ENCODE measurements around the gene PCBP3.

Gene PCBP3

DNA sequence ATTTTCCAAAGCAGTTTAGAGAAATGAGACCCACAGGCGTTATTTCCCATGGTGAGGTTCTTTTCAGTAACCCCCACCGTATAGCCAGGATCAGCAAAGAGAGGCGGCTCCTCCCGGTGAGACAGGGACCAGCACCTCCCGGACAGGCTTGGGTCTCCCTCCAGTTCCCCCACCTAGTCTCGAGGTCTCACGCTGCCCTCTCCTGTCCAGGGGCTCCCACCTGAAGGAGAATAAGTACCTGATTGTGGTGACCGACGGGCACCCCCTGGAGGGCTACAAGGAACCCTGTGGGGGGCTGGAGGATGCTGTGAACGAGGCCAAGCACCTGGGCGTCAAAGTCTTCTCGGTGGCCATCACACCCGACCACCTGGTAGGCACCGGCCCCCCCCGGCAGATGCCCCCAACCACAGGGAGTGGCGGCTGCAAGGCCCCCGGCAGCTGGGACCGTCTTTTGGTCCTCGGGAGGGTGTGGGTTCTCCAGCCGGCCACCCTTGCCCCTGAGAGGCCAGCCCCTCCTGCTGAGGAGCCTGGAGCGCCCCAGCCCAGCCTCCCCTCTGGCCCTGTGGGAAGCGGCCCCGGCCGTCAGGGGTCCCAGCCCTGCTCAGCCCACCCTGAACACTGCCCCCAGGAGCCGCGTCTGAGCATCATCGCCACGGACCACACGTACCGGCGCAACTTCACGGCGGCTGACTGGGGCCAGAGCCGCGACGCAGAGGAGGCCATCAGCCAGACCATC lies 343.0 kb downstream of the PCBP3 start:
- no peaks in the 10 kb centered on the region for H4K20me1 ChIP-seq (ENCODE audit: insufficient read depth)
- TF ChIP-seq, protein P1, sequence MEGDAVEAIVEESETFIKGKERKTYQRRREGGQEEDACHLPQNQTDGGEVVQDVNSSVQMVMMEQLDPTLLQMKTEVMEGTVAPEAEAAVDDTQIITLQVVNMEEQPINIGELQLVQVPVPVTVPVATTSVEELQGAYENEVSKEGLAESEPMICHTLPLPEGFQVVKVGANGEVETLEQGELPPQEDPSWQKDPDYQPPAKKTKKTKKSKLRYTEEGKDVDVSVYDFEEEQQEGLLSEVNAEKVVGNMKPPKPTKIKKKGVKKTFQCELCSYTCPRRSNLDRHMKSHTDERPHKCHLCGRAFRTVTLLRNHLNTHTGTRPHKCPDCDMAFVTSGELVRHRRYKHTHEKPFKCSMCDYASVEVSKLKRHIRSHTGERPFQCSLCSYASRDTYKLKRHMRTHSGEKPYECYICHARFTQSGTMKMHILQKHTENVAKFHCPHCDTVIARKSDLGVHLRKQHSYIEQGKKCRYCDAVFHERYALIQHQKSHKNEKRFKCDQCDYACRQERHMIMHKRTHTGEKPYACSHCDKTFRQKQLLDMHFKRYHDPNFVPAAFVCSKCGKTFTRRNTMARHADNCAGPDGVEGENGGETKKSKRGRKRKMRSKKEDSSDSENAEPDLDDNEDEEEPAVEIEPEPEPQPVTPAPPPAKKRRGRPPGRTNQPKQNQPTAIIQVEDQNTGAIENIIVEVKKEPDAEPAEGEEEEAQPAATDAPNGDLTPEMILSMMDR (conservative IDR thresholded peaks at IDR 0.05; ENCODE audit: low read depth, low read length) = no peak
- H3K36me3 ChIP-seq (ENCODE audit: insufficient read depth) = no peaks in the 10 kb centered on the region
- peaks cover 28% of the 10 kb centered on the region for H3K27me3 ChIP-seq (ENCODE audit: insufficient read depth, low read depth)
- no peak overlapping the region for H3K9ac ChIP-seq
- no peak overlapping the region for H3K27ac ChIP-seq
- no peak overlapping the region for H3K4me3 ChIP-seq (IDR thresholded peaks at IDR 0.05; ENCODE audit: insufficient read depth, low read depth, low read length)
- H3K79me2 ChIP-seq (ENCODE audit: insufficient read depth, low read depth) = no peaks in the 10 kb centered on the region
- no peaks in the 10 kb centered on the region for H3K4me1 ChIP-seq (ENCODE audit: low read depth, poor library complexity, severe bottlenecking)
- H3K4me2 ChIP-seq = no peak overlapping the region
- no peak overlapping the region for H2AFZ ChIP-seq (ENCODE audit: low read depth)

DNA sequence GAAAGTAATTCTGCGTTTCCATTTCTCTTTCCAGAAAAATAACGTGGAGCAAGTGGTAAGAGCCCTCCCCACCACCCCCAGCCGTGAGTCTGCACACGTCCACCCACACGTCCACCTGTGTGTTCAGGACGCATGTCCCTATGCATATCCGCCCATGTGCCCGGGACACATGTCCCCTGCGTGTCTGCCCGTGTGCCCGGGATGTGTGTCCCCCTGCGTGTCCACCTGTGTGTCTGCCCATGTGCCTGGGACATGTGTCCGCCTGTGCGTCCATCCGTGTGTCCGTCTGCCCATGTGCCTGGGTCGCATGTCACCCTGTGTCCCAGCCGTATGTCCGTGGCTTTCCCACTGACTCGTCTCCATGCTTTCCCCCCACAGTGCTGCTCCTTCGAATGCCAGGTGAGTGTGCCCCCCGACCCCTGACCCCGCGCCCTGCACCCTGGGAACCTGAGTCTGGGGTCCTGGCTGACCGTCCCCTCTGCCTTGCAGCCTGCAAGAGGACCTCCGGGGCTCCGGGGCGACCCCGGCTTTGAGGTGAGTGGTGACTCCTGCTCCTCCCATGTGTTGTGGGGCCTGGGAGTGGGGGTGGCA lies 343.7 kb downstream of the PCBP3 start:
- H3K79me2 ChIP-seq (ENCODE audit: insufficient read depth, low read depth) = no peaks in the 10 kb centered on the region
- H3K4me3 ChIP-seq (IDR thresholded peaks at IDR 0.05; ENCODE audit: insufficient read depth, low read depth, low read length) = no peak overlapping the region
- no peak overlapping the region for H3K4me2 ChIP-seq
- no peaks in the 10 kb centered on the region for H4K20me1 ChIP-seq (ENCODE audit: insufficient read depth)
- H3K36me3 ChIP-seq (ENCODE audit: insufficient read depth) = no peaks in the 10 kb centered on the region
- no peak overlapping the region for H2AFZ ChIP-seq (ENCODE audit: low read depth)
- TF ChIP-seq, protein P1 (conservative IDR thresholded peaks at IDR 0.05; ENCODE audit: low read depth, low read length) = no peak
- peaks cover 35% of the 10 kb centered on the region for H3K27me3 ChIP-seq (ENCODE audit: insufficient read depth, low read depth)
- H3K27ac ChIP-seq = no peak overlapping the region
- H3K9ac ChIP-seq = no peak overlapping the region
- H3K4me1 ChIP-seq (ENCODE audit: low read depth, poor library complexity, severe bottlenecking) = no peaks in the 10 kb centered on the region

DNA sequence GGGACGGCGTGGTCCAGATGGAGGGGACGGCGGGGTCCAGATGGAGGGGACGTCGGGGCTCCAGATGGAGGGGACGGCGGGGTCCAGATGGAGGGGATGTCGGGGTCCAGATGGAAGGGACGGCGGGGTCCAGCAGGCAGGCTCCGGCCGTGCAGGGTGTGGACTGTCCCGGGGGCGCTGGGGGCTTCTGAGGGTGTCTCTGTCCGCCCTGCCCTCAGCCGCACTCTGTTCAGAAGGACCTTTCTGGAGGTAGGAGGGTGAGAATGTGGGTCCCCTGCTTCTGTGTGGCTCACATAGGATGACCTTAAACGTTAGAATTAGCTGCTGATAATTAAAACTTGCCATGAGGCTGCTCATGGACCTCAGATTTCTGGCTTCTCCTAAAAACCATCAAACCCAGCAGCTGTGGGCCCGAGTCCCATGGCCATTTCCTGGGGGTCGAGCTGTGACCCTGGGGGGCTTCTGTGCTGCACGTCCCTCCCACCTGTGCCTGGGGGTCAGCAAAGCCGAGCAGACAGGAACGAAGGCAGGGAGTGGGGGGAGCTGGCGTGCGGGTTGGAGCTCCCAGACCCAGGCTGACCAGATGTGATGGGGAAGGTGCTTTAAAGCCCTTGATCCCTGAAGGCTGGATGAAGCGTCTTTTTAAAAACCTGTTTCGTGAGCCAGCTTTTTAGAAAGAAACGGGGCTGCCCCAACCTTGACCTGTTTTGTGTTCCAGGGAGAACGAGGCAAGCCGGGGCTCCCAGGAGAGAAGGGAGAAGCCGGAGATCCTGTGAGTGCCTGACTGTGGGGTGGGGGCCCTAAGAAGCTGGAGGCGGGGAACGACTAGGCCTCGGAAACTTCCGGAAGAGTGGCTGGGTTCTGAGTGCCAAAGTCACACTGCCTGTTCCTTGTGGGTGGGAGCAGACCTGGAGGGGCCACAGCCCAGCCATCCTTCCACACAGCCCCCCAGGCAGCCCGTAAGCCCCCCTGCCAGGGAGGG lies 345.1 kb downstream of the PCBP3 start:
- H3K27ac ChIP-seq = no peak overlapping the region
- no peak overlapping the region for H2AFZ ChIP-seq (ENCODE audit: low read depth)
- no peaks in the 10 kb centered on the region for H4K20me1 ChIP-seq (ENCODE audit: insufficient read depth)
- no peaks in the 10 kb centered on the region for H3K4me1 ChIP-seq (ENCODE audit: low read depth, poor library complexity, severe bottlenecking)
- H3K9ac ChIP-seq = no peak overlapping the region
- peaks cover 43% of the 10 kb centered on the region for H3K27me3 ChIP-seq (ENCODE audit: insufficient read depth, low read depth)
- TF ChIP-seq, protein P1 (conservative IDR thresholded peaks at IDR 0.05; ENCODE audit: low read depth, low read length) = no peak
- no peak overlapping the region for H3K4me3 ChIP-seq (IDR thresholded peaks at IDR 0.05; ENCODE audit: insufficient read depth, low read depth, low read length)
- H3K79me2 ChIP-seq (ENCODE audit: insufficient read depth, low read depth) = no peaks in the 10 kb centered on the region
- no peaks in the 10 kb centered on the region for H3K36me3 ChIP-seq (ENCODE audit: insufficient read depth)
- H3K4me2 ChIP-seq = no peak overlapping the region

DNA sequence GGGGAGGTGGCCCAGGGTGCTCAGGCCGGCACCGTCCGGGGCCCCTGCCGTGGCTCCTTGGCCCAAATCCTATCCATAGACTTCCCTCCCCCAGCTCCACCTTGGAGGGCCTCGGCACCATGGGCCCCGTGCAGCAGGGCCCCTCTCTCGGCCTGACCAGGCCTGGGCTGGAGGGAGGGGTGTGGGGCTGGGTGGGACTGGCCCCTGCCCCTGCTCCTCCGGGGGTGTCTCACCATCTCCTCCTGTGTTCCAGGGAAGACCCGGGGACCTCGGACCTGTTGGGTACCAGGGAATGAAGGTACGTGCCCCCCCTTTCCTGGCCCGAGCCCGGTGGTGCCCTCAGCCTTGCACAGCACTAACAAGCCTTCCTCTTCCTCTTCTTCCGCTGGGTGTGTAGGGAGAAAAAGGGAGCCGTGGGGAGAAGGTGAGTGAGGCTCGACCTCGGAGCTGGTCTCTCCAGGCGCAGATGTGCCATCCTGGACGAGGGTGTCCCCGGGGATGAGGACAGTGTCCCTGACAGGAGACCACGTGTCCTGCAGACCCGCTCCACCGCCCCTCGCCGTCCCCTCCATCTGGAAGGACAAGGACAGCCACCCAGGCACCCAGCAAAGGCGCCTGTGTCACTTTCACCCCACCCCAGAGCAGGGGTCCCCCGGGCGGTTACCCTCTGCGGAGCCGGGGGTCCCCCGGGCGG lies 346.0 kb downstream of the PCBP3 start:
- H3K9ac ChIP-seq = no peak overlapping the region
- TF ChIP-seq, protein P1 (conservative IDR thresholded peaks at IDR 0.05; ENCODE audit: low read depth, low read length) = no peak
- no peaks in the 10 kb centered on the region for H3K4me1 ChIP-seq (ENCODE audit: low read depth, poor library complexity, severe bottlenecking)
- no peaks in the 10 kb centered on the region for H4K20me1 ChIP-seq (ENCODE audit: insufficient read depth)
- H3K36me3 ChIP-seq (ENCODE audit: insufficient read depth) = no peaks in the 10 kb centered on the region
- H3K79me2 ChIP-seq (ENCODE audit: insufficient read depth, low read depth) = no peaks in the 10 kb centered on the region
- peaks cover 52% of the 10 kb centered on the region for H3K27me3 ChIP-seq (ENCODE audit: insufficient read depth, low read depth)
- no peak overlapping the region for H3K27ac ChIP-seq
- no peak overlapping the region for H3K4me3 ChIP-seq (IDR thresholded peaks at IDR 0.05; ENCODE audit: insufficient read depth, low read depth, low read length)
- no peak overlapping the region for H2AFZ ChIP-seq (ENCODE audit: low read depth)
- H3K4me2 ChIP-seq = no peak overlapping the region
